Measurements from ENCODE around the gene MAP2K7. TPM values are rescaled to one million over a fixed set of nuclear protein-coding genes. Genes with fewer than 3 reads are reported as not detected.

The MAP2K7 gene
- polyA plus RNA-seq, 1 donor (not counting 4 experiments of a cell fraction or from before 2014, with no cell fraction given), result 8.4 TPM

GRCh38 chr19:7934766-7935165 lies 31.1 kb downstream of the MAP2K7 start:
- dilution Hi-C loops (cut with MboI; ENCODE audit: extremely low pct_ligation_motif_present, low sequenced_read_pairs), result no loop called here
- no peak for TF ChIP-seq EZH2 (IDR thresholded peaks at IDR 0.05; ENCODE audit: low read length)
- no peak for TF ChIP-seq CTCF (optimal IDR thresholded peaks at IDR 0.05 in 1 of 3, IDR thresholded peaks at IDR 0.05 in 1 of 3, conservative IDR thresholded peaks at IDR 0.05 in 1 of 3; ENCODE audit: extremely low read depth in 1 of 3, insufficient read depth in 2 of 3, low read length in 3 of 3)
- FAIRE-seq, result no peak

GRCh38 chr19:7940841-7941240 lies 37.2 kb downstream of the MAP2K7 start:
- no peaks in the 10 kb centered on the region for H3K27me3 ChIP-seq (ENCODE audit: control insufficient read depth, extremely low read depth, insufficient read depth, low read length)
- dilution Hi-C loops (cut with MboI; ENCODE audit: extremely low pct_ligation_motif_present, low sequenced_read_pairs), result no loop called here
- no peak overlapping the region for H3K4me2 ChIP-seq (ENCODE audit: control insufficient read depth, extremely low read depth, insufficient read depth, low read depth, low read length)
- TF ChIP-seq EZH2 (IDR thresholded peaks at IDR 0.05; ENCODE audit: low read length), result no peak
- TF ChIP-seq CTCF (optimal IDR thresholded peaks at IDR 0.05 in 1 of 3, IDR thresholded peaks at IDR 0.05 in 1 of 3, conservative IDR thresholded peaks at IDR 0.05 in 1 of 3; ENCODE audit: extremely low read depth in 1 of 3, insufficient read depth in 2 of 3, low read length in 3 of 3), result no peak
- no peaks in the 10 kb centered on the region for H4K20me1 ChIP-seq (ENCODE audit: control insufficient read depth, extremely low read depth, insufficient read depth, low read length)
- no peaks in the 10 kb centered on the region for H3K9me3 ChIP-seq (ENCODE audit: control insufficient read depth, low read depth, low read length)
- no peak overlapping the region for H3K9ac ChIP-seq (ENCODE audit: control insufficient read depth, extremely low read depth, insufficient read depth, low read length)
- no peaks in the 10 kb centered on the region for H3K9me1 ChIP-seq (ENCODE audit: control insufficient read depth, extremely low read depth, insufficient read depth, low read length)
- peaks cover 10 to 27% of the 10 kb centered on the region in 2 experiments for H3K36me3 ChIP-seq (ENCODE audit: control insufficient read depth in 2 of 2, extremely low read depth in 1 of 2, insufficient read depth in 2 of 2, low read length in 2 of 2)
- DNase-seq (ENCODE audit: low read depth, low spot score) (no peak), FAIRE-seq (no peak)
- peaks cover 15% of the 10 kb centered on the region for H3K4me1 ChIP-seq (ENCODE audit: control insufficient read depth, extremely low read depth, insufficient read depth, low read length)
- no peak overlapping the region for H3K27ac ChIP-seq (ENCODE audit: control insufficient read depth, insufficient read depth, low read length)
- peaks cover 32% of the 10 kb centered on the region for H3K79me2 ChIP-seq (ENCODE audit: control insufficient read depth, insufficient read depth, low read length)
- H2AFZ ChIP-seq (ENCODE audit: control insufficient read depth, low read length), result no peak overlapping the region
- no peak overlapping the region for H3K4me3 ChIP-seq (ENCODE audit: control insufficient read depth in 2 of 3, extremely low read depth in 1 of 3, insufficient read depth in 2 of 3, low read depth in 1 of 3, low read length in 3 of 3)

More at GRCh38 chr19:7934766-7935165, 31.1 kb downstream of the MAP2K7 start:
- no peaks in the 10 kb centered on the region for H3K9me1 ChIP-seq (ENCODE audit: control insufficient read depth, extremely low read depth, insufficient read depth, low read length)
- no peak overlapping the region for H2AFZ ChIP-seq (ENCODE audit: control insufficient read depth, low read length)
- no peak overlapping the region for H3K4me2 ChIP-seq (ENCODE audit: control insufficient read depth, extremely low read depth, insufficient read depth, low read depth, low read length)
- H3K79me2 ChIP-seq (ENCODE audit: control insufficient read depth, insufficient read depth, low read length), result peaks cover 2% of the 10 kb centered on the region
- no peak overlapping the region for H3K4me3 ChIP-seq (ENCODE audit: control insufficient read depth in 2 of 3, extremely low read depth in 1 of 3, insufficient read depth in 2 of 3, low read depth in 1 of 3, low read length in 3 of 3)
- H3K27me3 ChIP-seq (ENCODE audit: control insufficient read depth, extremely low read depth, insufficient read depth, low read length), result no peaks in the 10 kb centered on the region
- H3K36me3 ChIP-seq (ENCODE audit: control insufficient read depth in 2 of 2, extremely low read depth in 1 of 2, insufficient read depth in 2 of 2, low read length in 2 of 2), result peaks cover 37 to 41% of the 10 kb centered on the region in 2 experiments
- DNase-seq (ENCODE audit: low read depth, low spot score), result no peak
- H3K9ac ChIP-seq (ENCODE audit: control insufficient read depth, extremely low read depth, insufficient read depth, low read length), result no peak overlapping the region
- H3K27ac ChIP-seq (ENCODE audit: control insufficient read depth, insufficient read depth, low read length), result no peak overlapping the region
- no peaks in the 10 kb centered on the region for H3K9me3 ChIP-seq (ENCODE audit: control insufficient read depth, low read depth, low read length)
- peaks cover 6% of the 10 kb centered on the region for H3K4me1 ChIP-seq (ENCODE audit: control insufficient read depth, extremely low read depth, insufficient read depth, low read length)
- no peaks in the 10 kb centered on the region for H4K20me1 ChIP-seq (ENCODE audit: control insufficient read depth, extremely low read depth, insufficient read depth, low read length)
